Testis (tissue), 2 donors: ENCODE data around the gene UBE2J1.

Source experiments
- CTCF ChIP-seq, 3 experiments: fragments of 450-650 bp in 2 of 3; fragments of 200-600 bp in 1 of 3; sonication (generic) in 1 of 3; IDR thresholded peaks; one replicate each; pipeline ENCODE4 v1.5.1; 2016 to 2019; ENCODE audit warnings: antibody characterized with exemption in 3 of 3, mild to moderate bottlenecking in 2 of 3, moderate library complexity in 1 of 3
- POLR2A ChIP-seq: fragments of 450-650 bp; IDR thresholded peaks from one replicate; pipeline ENCODE4 v1.6.1; 2017; ENCODE audit warnings: antibody characterized with exemption, mild to moderate bottlenecking, moderate library complexity

- TF ChIP-seq CTCF (IDR thresholded peaks at IDR 0.05) (no peak), POLR2A (no peak)
These were observed 26.8 kb upstream of the UBE2J1 start for GRCh38 chr6:89379281-89379680.
